Measurements from ENCODE around the gene USP2.

DNA sequence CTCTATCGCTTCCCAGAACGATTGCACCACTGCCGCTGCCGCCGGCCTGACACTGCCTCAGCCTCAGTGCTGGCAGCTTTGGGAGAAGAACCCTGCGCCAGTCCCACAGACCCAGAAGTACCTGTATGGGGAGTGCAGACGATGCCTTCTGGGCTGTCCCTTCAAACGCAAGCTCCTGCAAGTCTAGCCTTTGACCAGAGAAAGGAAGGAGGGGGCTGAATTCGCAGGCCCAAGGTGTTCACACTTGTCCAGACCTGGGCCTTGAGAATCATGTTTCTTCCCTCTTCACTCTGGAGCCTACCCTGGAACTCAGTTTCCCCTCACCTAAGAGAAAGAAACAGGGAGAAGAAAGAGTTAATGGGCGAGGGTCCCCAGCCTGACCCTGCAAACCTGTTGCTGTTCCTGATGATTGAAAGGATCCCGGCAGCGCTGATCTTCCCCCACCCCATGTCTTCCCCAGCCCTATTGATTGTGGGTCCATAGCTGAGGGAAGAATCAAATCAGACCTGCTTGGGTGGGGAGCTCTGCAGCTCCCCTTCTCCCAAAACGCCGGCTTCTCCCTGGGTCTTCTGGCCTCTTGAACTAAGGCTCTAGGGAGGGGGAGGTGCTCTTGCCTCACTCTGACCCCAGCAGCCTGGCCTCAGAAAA is 63.8 kb downstream of the USP2 start:
- TF ChIP-seq, protein P1, sequence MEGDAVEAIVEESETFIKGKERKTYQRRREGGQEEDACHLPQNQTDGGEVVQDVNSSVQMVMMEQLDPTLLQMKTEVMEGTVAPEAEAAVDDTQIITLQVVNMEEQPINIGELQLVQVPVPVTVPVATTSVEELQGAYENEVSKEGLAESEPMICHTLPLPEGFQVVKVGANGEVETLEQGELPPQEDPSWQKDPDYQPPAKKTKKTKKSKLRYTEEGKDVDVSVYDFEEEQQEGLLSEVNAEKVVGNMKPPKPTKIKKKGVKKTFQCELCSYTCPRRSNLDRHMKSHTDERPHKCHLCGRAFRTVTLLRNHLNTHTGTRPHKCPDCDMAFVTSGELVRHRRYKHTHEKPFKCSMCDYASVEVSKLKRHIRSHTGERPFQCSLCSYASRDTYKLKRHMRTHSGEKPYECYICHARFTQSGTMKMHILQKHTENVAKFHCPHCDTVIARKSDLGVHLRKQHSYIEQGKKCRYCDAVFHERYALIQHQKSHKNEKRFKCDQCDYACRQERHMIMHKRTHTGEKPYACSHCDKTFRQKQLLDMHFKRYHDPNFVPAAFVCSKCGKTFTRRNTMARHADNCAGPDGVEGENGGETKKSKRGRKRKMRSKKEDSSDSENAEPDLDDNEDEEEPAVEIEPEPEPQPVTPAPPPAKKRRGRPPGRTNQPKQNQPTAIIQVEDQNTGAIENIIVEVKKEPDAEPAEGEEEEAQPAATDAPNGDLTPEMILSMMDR (conservative IDR thresholded peaks at IDR 0.05; ENCODE audit: low read depth, low read length), result no peak
- TF ChIP-seq NFE2L2 (IDR thresholded peaks at IDR 0.05; ENCODE audit: low read depth, low read length) (no peak), CHD1 (IDR thresholded peaks at IDR 0.05; ENCODE audit: low read depth, low read length) (no peak)

All from IMR-90 (cell line).